H9 (cell line): ENCODE data around the gene PITRM1. TPM values are rescaled to one million over a fixed set of nuclear protein-coding genes. Genes with fewer than 3 reads are reported as not detected.

Source experiments
- DNase-seq: peaks from one replicate; pipeline ENCODE4 v3.0.0-alpha.2; 2017
- H2AFZ ChIP-seq: one replicate; pipeline ENCODE4 v1.6.1; 2013; ENCODE audit warnings: mild to moderate bottlenecking, low read length, control low read depth, moderate library complexity
- H2AK5ac ChIP-seq: 2 replicates; pipeline ENCODE4 v1.6.1; 2013; ENCODE audit warnings: low read length, control low read depth, mixed read lengths; ENCODE audit not compliant: insufficient read length
- H2BK120ac ChIP-seq: one replicate; pipeline ENCODE4 v1.6.1; 2013; ENCODE audit warnings: low read depth, mild to moderate bottlenecking, low read length, control low read depth, inconsistent platforms; ENCODE audit not compliant: poor library complexity, severe bottlenecking
- H2BK12ac ChIP-seq: 2 replicates; pipeline ENCODE4 v1.6.1; 2013; ENCODE audit warnings: low read length, control low read depth, mixed read lengths, low read depth; ENCODE audit not compliant: insufficient read length
- H2BK15ac ChIP-seq: 2 replicates; pipeline ENCODE4 v1.6.1; 2013; ENCODE audit warnings: low read depth, low read length, control low read depth
- H2BK20ac ChIP-seq: one replicate; pipeline ENCODE4 v1.6.1; 2013; ENCODE audit warnings: low read depth, mild to moderate bottlenecking, low read length, control low read depth, inconsistent platforms; ENCODE audit not compliant: poor library complexity, severe bottlenecking
- H2BK5ac ChIP-seq: 2 replicates; pipeline ENCODE4 v1.6.1; 2013; ENCODE audit warnings: low read length, control low read depth, mixed read lengths; ENCODE audit not compliant: insufficient read length
- H3K14ac ChIP-seq: 2 replicates; pipeline ENCODE4 v1.6.1; 2013; ENCODE audit warnings: low read length, control low read depth; ENCODE audit not compliant: insufficient read depth
- H3K18ac ChIP-seq: 2 replicates; pipeline ENCODE4 v1.6.1; 2013; ENCODE audit warnings: low read depth, mild to moderate bottlenecking, mixed read lengths, low read length, control low read depth; ENCODE audit not compliant: insufficient read length
- H3K23ac ChIP-seq: 2 replicates; pipeline ENCODE4 v1.6.1; 2013; ENCODE audit warnings: low read length, control low read depth, mixed read lengths, low read depth; ENCODE audit not compliant: insufficient read length
- H3K23me2 ChIP-seq: 2 replicates; pipeline ENCODE4 v1.6.1; 2013; ENCODE audit warnings: low read depth, mild to moderate bottlenecking, mixed read lengths, low read length, control low read depth; ENCODE audit not compliant: insufficient read length, poor library complexity, severe bottlenecking
- H3K27ac ChIP-seq: 2 replicates; pipeline ENCODE4 v1.5.1; 2013; ENCODE audit warnings: low read length, control low read depth, mixed read lengths, low read depth; ENCODE audit not compliant: insufficient read length
- H3K27me3 ChIP-seq: 2 replicates; pipeline ENCODE4 v1.6.1; 2013; ENCODE audit warnings: low read length, control low read depth, inconsistent platforms; ENCODE audit not compliant: insufficient read depth
- H3K4ac ChIP-seq: 2 replicates; pipeline ENCODE4 v1.6.1; 2013; ENCODE audit warnings: low read depth, mild to moderate bottlenecking, control low read depth, inconsistent platforms, low read length, moderate library complexity
- H3K4me1 ChIP-seq: 2 replicates; pipeline ENCODE4 v1.6.1; 2013; ENCODE audit warnings: low read length, control low read depth, inconsistent platforms; ENCODE audit not compliant: insufficient read depth
- H3K4me2 ChIP-seq: 2 replicates; pipeline ENCODE4 v1.6.1; 2013; ENCODE audit warnings: low read length, control low read depth, mixed read lengths; ENCODE audit not compliant: insufficient read length, insufficient read depth
- H3K56ac ChIP-seq: 2 replicates; pipeline ENCODE4 v1.6.1; 2013; ENCODE audit warnings: low read depth, mild to moderate bottlenecking, mixed read lengths, low read length, control low read depth; ENCODE audit not compliant: insufficient read length
- H3K79me1 ChIP-seq: 2 replicates; pipeline ENCODE4 v1.6.1; 2013; ENCODE audit warnings: low read depth, mild to moderate bottlenecking, moderate library complexity, low read length, control low read depth, inconsistent platforms; ENCODE audit not compliant: insufficient read depth, poor library complexity, severe bottlenecking
- H3K79me2 ChIP-seq: 2 replicates; pipeline ENCODE4 v1.6.1; 2013; ENCODE audit warnings: low read length, control low read depth, inconsistent platforms; ENCODE audit not compliant: insufficient read depth
- H3K9ac ChIP-seq: 2 replicates; pipeline ENCODE4 v1.6.1; 2013; ENCODE audit warnings: low read length, control low read depth, mixed read lengths; ENCODE audit not compliant: insufficient read length; ENCODE audit errors: extremely low read depth
- H3K9me3 ChIP-seq: one replicate; pipeline ENCODE4 v1.6.1; 2013; ENCODE audit warnings: low read depth, low read length, inconsistent platforms; ENCODE audit not compliant: control insufficient read depth
- H3T11ph ChIP-seq: one replicate; pipeline ENCODE4 v1.6.1; 2013; ENCODE audit warnings: mild to moderate bottlenecking, low read length, control low read depth, inconsistent platforms
- H4K20me1 ChIP-seq: one replicate; pipeline ENCODE4 v1.6.1; 2013; ENCODE audit not compliant: control insufficient read depth, insufficient read length, insufficient read depth
- H4K5ac ChIP-seq: 2 replicates; pipeline ENCODE4 v1.6.1; 2013; ENCODE audit warnings: low read depth, mild to moderate bottlenecking, mixed read lengths, low read length, control low read depth; ENCODE audit not compliant: insufficient read length
- H4K8ac ChIP-seq: replicated peaks from 2 replicates; pipeline ENCODE4 v1.6.1; 2013; ENCODE audit warnings: low read length, control low read depth, mixed read lengths, low read depth; ENCODE audit not compliant: insufficient read length
- H4K91ac ChIP-seq: 2 replicates; pipeline ENCODE4 v1.6.1; 2013; ENCODE audit warnings: low read depth, mild to moderate bottlenecking, moderate library complexity, mixed read lengths, low read length, control low read depth; ENCODE audit not compliant: insufficient read length
- H3K27ac Mint-ChIP-seq, 3 experiments: 2 replicates in 2 of 3; 3 replicates in 1 of 3; pipeline ENCODE4 v1.8.0; 2020 to 2021; ENCODE audit warnings: mixed read lengths in 3 of 3, mild to moderate bottlenecking in 1 of 3, moderate library complexity in 1 of 3
- H3K27me3 Mint-ChIP-seq: 2 replicates; pipeline ENCODE4 v1.8.0; 2021; ENCODE audit warnings: low read depth, mild to moderate bottlenecking, moderate library complexity, mixed read lengths
- H3K36me3 Mint-ChIP-seq, 3 experiments: 2 replicates in 2 of 3; 3 replicates in 1 of 3; pipeline ENCODE4 v1.8.0; 2020 to 2021; ENCODE audit warnings: low read depth in 3 of 3, mixed read lengths in 3 of 3; ENCODE audit not compliant: insufficient read depth in 1 of 3
- H3K4me1 Mint-ChIP-seq, 2 experiments: 2 replicates each; pipeline ENCODE4 v1.8.0; 2020; ENCODE audit warnings: mixed read lengths in 2 of 2
- H3K4me3 Mint-ChIP-seq, 2 experiments: 2 replicates in 1 of 2; 3 replicates in 1 of 2; pipeline ENCODE4 v1.8.0; 2020 to 2021; ENCODE audit warnings: mild to moderate bottlenecking in 2 of 2, mixed read lengths in 2 of 2, moderate library complexity in 1 of 2
- H3K9me3 Mint-ChIP-seq, 2 experiments: 2 replicates in 1 of 2; 3 replicates in 1 of 2; pipeline ENCODE4 v1.8.0; 2020; ENCODE audit warnings: mild to moderate bottlenecking in 2 of 2, mixed read lengths in 2 of 2, moderate library complexity in 1 of 2
- WGBS: extraction: QIAGEN DNeasy Blood & Tissue Kit; methylation state at CpG from one replicate; pipeline ENCODE4 v1.1.7; 2013; ENCODE audit warnings: missing lambda C conversion rate, low lambda C conversion rate, mixed read lengths; ENCODE audit not compliant: insufficient read length; ENCODE audit errors: extremely low coverage; 5-methylcytosine and 5-hydroxymethylcytosine counted together
- total RNA-seq: library from RNA; stranded (reverse); gene quantifications from 2 replicates; pipeline ENCODE4 v1.2.1, GENCODE V29; 2021
- TF ChIP-seq, protein P1 (sequence below): fragments of 200-600 bp; sonication (generic); conservative IDR thresholded peaks from 3 replicates; pipeline ENCODE4 v1.8.0; 2021; ENCODE audit warnings: antibody characterized with exemption, mild to moderate bottlenecking

PITRM1 gene
- total RNA-seq, 1 experiment from 2014 or later, result 27.8 TPM

DNA sequence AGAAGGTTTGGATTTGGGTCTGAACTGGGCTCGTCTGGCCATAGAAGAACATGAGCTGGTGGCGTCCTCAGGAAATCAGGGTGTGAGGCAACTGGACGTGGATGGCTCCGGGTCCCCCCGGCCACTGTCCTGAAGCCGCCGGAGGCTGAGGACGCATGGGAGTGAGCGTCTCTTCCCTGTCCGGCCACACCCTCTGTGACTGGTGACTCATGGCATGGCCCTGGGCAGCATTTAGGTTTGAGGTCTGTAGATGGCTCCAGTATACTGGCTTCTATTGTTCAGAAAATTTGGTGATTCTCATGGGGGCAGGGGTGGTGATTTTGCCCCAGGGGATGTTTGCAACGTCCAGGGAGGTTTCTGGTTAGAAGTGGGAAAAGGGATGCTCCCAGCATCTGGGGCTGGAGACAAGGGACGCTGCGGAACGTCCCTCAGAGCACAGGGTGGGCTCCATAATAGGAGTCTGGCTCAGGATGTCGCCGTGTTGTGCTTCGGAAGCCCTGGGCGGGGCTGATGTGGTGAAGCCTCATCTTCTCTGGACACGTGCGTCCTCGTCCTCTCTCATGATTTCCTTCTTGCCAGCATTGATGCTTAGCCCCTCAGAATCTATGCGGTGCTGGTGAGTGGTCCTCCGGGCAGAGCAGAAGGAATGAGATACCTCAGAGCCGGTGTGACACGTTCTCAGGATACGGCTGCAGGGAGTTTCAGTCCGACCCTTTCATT, 49.9 kb downstream of the PITRM1 start:
- no peak overlapping the region for H4K8ac ChIP-seq
- no peak overlapping the region for H3K4me3 Mint-ChIP-seq
- H3K27me3 ChIP-seq, result no peaks in the 10 kb centered on the region
- no peak overlapping the region for H2AK5ac ChIP-seq
- no peak overlapping the region for H3T11ph ChIP-seq
- H3K9me3 ChIP-seq, result no peaks in the 10 kb centered on the region
- H3K23me2 ChIP-seq, result no peaks in the 10 kb centered on the region
- H2BK15ac ChIP-seq, result no peak overlapping the region
- no peak overlapping the region for H2BK20ac ChIP-seq
- no peak overlapping the region for H3K23ac ChIP-seq
- H2BK12ac ChIP-seq, result no peak overlapping the region
- no peak overlapping the region for H3K4ac ChIP-seq
- DNase-seq, result no peak
- peak overlapping the region in 2 of 3 experiments; percentile 73 to 87; a peak in 3 of 7 replicates for H3K27ac Mint-ChIP-seq
- no peak overlapping the region for H2BK5ac ChIP-seq
- no peaks in the 10 kb centered on the region for H4K20me1 ChIP-seq
- no peak overlapping the region for H3K18ac ChIP-seq
- no peak overlapping the region for H3K56ac ChIP-seq
- H3K14ac ChIP-seq, result no peak overlapping the region
- H3K4me1 Mint-ChIP-seq, result no peaks in the 10 kb centered on the region
- H3K9me3 Mint-ChIP-seq, result no peaks in the 10 kb centered on the region
- H2AFZ ChIP-seq, result no peak overlapping the region
- TF ChIP-seq, protein P1, sequence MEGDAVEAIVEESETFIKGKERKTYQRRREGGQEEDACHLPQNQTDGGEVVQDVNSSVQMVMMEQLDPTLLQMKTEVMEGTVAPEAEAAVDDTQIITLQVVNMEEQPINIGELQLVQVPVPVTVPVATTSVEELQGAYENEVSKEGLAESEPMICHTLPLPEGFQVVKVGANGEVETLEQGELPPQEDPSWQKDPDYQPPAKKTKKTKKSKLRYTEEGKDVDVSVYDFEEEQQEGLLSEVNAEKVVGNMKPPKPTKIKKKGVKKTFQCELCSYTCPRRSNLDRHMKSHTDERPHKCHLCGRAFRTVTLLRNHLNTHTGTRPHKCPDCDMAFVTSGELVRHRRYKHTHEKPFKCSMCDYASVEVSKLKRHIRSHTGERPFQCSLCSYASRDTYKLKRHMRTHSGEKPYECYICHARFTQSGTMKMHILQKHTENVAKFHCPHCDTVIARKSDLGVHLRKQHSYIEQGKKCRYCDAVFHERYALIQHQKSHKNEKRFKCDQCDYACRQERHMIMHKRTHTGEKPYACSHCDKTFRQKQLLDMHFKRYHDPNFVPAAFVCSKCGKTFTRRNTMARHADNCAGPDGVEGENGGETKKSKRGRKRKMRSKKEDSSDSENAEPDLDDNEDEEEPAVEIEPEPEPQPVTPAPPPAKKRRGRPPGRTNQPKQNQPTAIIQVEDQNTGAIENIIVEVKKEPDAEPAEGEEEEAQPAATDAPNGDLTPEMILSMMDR, result no peak
- no peak overlapping the region for H4K91ac ChIP-seq
- peaks cover 34 to 81% (median 74%) of the 10 kb centered on the region in 3 experiments; a peak in 6 of 7 replicates for H3K36me3 Mint-ChIP-seq
- H3K79me1 ChIP-seq, result no peaks in the 10 kb centered on the region
- H3K27me3 Mint-ChIP-seq, result no peaks in the 10 kb centered on the region
- H3K9ac ChIP-seq, result no peak overlapping the region
- no peak overlapping the region for H2BK120ac ChIP-seq
- H4K5ac ChIP-seq, result no peak overlapping the region
- WGBS, result no CpG with 5 or more reads among the region's 27 CpGs
- H3K27ac ChIP-seq, result no peak overlapping the region
- no peaks in the 10 kb centered on the region for H3K4me1 ChIP-seq
- no peaks in the 10 kb centered on the region for H3K79me2 ChIP-seq
- no peak overlapping the region for H3K4me2 ChIP-seq
